Measurements from ENCODE around the gene TAF4B.

Gene TAF4B

GRCh38 chr18:26290385-26290784 lies 64.1 kb downstream of the TAF4B start:
- CTCF ChIA-PET = no interaction called here
- POLR2A ChIA-PET = no interaction called here
- no peak overlapping the region for H3K27ac ChIP-seq (ENCODE audit: extremely low read depth, low read depth, low read length)

More at GRCh38 chr18:26290385-26290784, 64.1 kb downstream of the TAF4B start:
- Histone ChIP-seq H3K4me1 (ENCODE audit: control insufficient read depth, insufficient read depth, low read length) (no peaks in the 10 kb centered on the region), H3K4me3 (ENCODE audit: low read depth, low read length) (no peak overlapping the region), H3K9me3 (ENCODE audit: control insufficient read depth, insufficient read depth, low read depth, low read length) (no peaks in the 10 kb centered on the region), H3K36me3 (ENCODE audit: control insufficient read depth in 2 of 2, insufficient read depth in 1 of 2, low read length in 2 of 2) (peaks cover 3 to 18% of the 10 kb centered on the region in 2 experiments; a peak in 2 of 3 replicates)
- TF ChIP-seq, protein P1, sequence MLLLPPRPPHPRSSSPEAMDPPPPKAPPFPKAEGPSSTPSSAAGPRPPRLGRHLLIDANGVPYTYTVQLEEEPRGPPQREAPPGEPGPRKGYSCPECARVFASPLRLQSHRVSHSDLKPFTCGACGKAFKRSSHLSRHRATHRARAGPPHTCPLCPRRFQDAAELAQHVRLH (tag by site-specific recombination; IDR thresholded peaks at IDR 0.05) = no peak
- TF ChIP-seq ZSCAN4 (tag by site-specific recombination; IDR thresholded peaks at IDR 0.05) = no peak
- TF ChIP-seq MEIS1 (CRISPR knock-in tag; IDR thresholded peaks at IDR 0.05; ENCODE audit: borderline replicate concordance) = no peak
- no peak for TF ChIP-seq ZBTB26 (tag by site-specific recombination; optimal IDR thresholded peaks at IDR 0.05)
- no peak for TF ChIP-seq ZNF404 (tag by site-specific recombination; IDR thresholded peaks at IDR 0.05)
- TF ChIP-seq ZNF621 (tag by site-specific recombination; IDR thresholded peaks at IDR 0.05) = no peak
- no peak for TF ChIP-seq PBX3 (CRISPR knock-in tag; IDR thresholded peaks at IDR 0.05)
- TF ChIP-seq MZF1 (tag by site-specific recombination; IDR thresholded peaks at IDR 0.05; ENCODE audit: borderline replicate concordance) = no peak
- no peak for TF ChIP-seq PRDM10 (tag by site-specific recombination; IDR thresholded peaks at IDR 0.05)
- TF ChIP-seq ZNF18 (tag by site-specific recombination; IDR thresholded peaks at IDR 0.05) = no peak
- no peak for TF ChIP-seq TRIM28 (IDR thresholded peaks at IDR 0.05; ENCODE audit: borderline replicate concordance, low read length)
- TF ChIP-seq PATZ1 (tag by site-specific recombination; IDR thresholded peaks at IDR 0.05) = no peak
- no peak for TF ChIP-seq SETDB1 (IDR thresholded peaks at IDR 0.05; ENCODE audit: insufficient read length, low read length)
- no peak for TF ChIP-seq KLF10 (tag by site-specific recombination; IDR thresholded peaks at IDR 0.05)

All from HEK293 (cell line).